GM13976 (cell line): Measurements from ENCODE around the gene BRSK2.

ENCODE experiments used
- DNase-seq: peaks from one replicate; pipeline ENCODE4 v3.0.0; 2012; ENCODE audit warnings: low spot score
- CTCF ChIP-seq: IDR thresholded peaks from 2 replicates; pipeline ENCODE4 v1.5.1; 2012; ENCODE audit warnings: borderline replicate concordance, mild to moderate bottlenecking; ENCODE audit not compliant: insufficient read depth; ENCODE audit errors: extremely low read depth, missing control alignments, control extremely low read depth
- in situ Hi-C: fragments of 300-500 bp; cut with MboI; formaldehyde crosslinking; loops from one replicate; pipeline ENCODE4 v1.12.0; 2022; ENCODE audit warnings: low sequenced_read_pairs, mixed read lengths, inconsistent platforms; ENCODE audit not compliant: unreplicated experiment

The BRSK2 gene

GRCh38 chr11:1350086-1350725 is 39.5 kb upstream of the BRSK2 start:
- in situ Hi-C loops: no loop called here
- TF ChIP-seq CTCF: no peak
- DNase-seq: no peak

- DNase-seq: peak; percentile 12
- in situ Hi-C loops: no loop called here
- no peak for TF ChIP-seq CTCF
Observed at GRCh38 chr11:1351278-1351937, 38.3 kb upstream of the BRSK2 start.

GRCh38 chr11:1352696-1353382 is 36.9 kb upstream of the BRSK2 start:
- in situ Hi-C loops: no loop called here

GRCh38 chr11:1353383-1354124 is 36.2 kb upstream of the BRSK2 start:
- DNase-seq: no peak
- in situ Hi-C loops: no loop called here
- no peak for TF ChIP-seq CTCF

More at GRCh38 chr11:1352696-1353382, 36.9 kb upstream of the BRSK2 start:
- no peak for TF ChIP-seq CTCF
- DNase-seq: peak; percentile 23

GRCh38 chr11:1354125-1354938 is 35.4 kb upstream of the BRSK2 start:
- no peak for TF ChIP-seq CTCF
- in situ Hi-C loops: no loop called here

More at GRCh38 chr11:1354125-1354938, 35.4 kb upstream of the BRSK2 start:
- no peak for DNase-seq
